ENCODE data around the gene PAX6.

Gene PAX6

GRCh38 chr11:31798057-31798553 is 13.0 kb downstream of the PAX6 start:
- DNase-seq (ENCODE audit: low spot score) = no peak

- DNase-seq (ENCODE audit: low spot score) = no peak
Measured at GRCh38 chr11:31797190-31798056, 13.7 kb downstream of the PAX6 start.

GRCh38 chr11:31796499-31797189 is 14.5 kb downstream of the PAX6 start:
- DNase-seq (ENCODE audit: low spot score) = no peak

GRCh38 chr11:31795706-31796498 is 15.2 kb downstream of the PAX6 start:
- DNase-seq (ENCODE audit: low spot score) = no peak

- no peak for DNase-seq (ENCODE audit: low spot score)
Measured at GRCh38 chr11:31794548-31794947, 16.6 kb downstream of the PAX6 start.

- DNase-seq (ENCODE audit: low spot score) = no peak
Measured at GRCh38 chr11:31793264-31793663, 17.9 kb downstream of the PAX6 start.

- no peak for DNase-seq (ENCODE audit: low spot score)
Measured at GRCh38 chr11:31792456-31792855, 18.7 kb downstream of the PAX6 start.

- DNase-seq (ENCODE audit: low spot score) = no peak
Measured at GRCh38 chr11:31792036-31792435, 19.1 kb downstream of the PAX6 start.

GRCh38 chr11:31790649-31791048 is 20.5 kb downstream of the PAX6 start:
- no peak for DNase-seq (ENCODE audit: low spot score)

GRCh38 chr11:31788085-31788484 is 23.0 kb downstream of the PAX6 start:
- DNase-seq (ENCODE audit: low spot score) = no peak

GRCh38 chr11:31786996-31787685 is 24.0 kb downstream of the PAX6 start:
- no peak for DNase-seq (ENCODE audit: low spot score)

GRCh38 chr11:31784611-31785010 is 26.5 kb downstream of the PAX6 start:
- no peak for DNase-seq (ENCODE audit: low spot score)

- DNase-seq (ENCODE audit: low spot score) = no peak
Measured at GRCh38 chr11:31783252-31783651, 27.9 kb downstream of the PAX6 start.

- DNase-seq (ENCODE audit: low spot score) = no peak
Measured at GRCh38 chr11:31782257-31782656, 28.9 kb downstream of the PAX6 start.

GRCh38 chr11:31780480-31780971 is 30.6 kb downstream of the PAX6 start:
- DNase-seq (ENCODE audit: low spot score) = no peak

- DNase-seq (ENCODE audit: low spot score) = no peak
Measured at GRCh38 chr11:31780078-31780477, 31.0 kb downstream of the PAX6 start.

GRCh38 chr11:31779374-31779791 is 31.7 kb downstream of the PAX6 start:
- peak; percentile 58 for DNase-seq (ENCODE audit: low spot score)

GRCh38 chr11:31772412-31772811 is 38.7 kb downstream of the PAX6 start:
- no peak for DNase-seq (ENCODE audit: low spot score)

GRCh38 chr11:31770011-31770700 is 41.0 kb downstream of the PAX6 start:
- DNase-seq (ENCODE audit: low spot score) = no peak

GRCh38 chr11:31768749-31769640 is 42.1 kb downstream of the PAX6 start:
- DNase-seq (ENCODE audit: low spot score) = no peak
